ENCODE data around the gene SHC3. TPM values are rescaled to one million over a fixed set of nuclear protein-coding genes. Genes with fewer than 3 reads are reported as not detected.

Gene SHC3
- polyA plus RNA-seq, 1 donor from 2014 or later = 22.9 TPM

DNA sequence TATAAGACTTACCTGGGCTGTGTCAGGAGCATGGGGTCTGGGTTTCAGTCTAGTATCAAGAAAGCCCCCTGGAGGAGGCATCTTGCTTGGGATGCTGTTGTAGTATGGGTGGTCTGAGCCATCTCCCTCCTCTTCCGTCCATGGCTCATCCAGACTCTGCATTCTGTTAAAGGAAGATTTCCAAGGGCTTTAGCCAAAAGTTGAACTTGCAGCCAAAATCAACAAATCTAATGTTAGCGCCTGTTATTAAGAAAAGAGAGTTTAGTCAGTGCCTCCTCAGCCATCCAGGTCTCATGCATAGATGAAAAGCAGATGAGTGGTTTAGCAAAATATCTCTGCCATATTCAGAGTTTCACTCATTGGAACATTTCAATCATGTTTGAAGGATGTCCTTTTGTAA, 131.8 kb downstream of the SHC3 start:
- no peak overlapping the region for H3K9ac ChIP-seq (ENCODE audit: low read length)
- no peaks in the 10 kb centered on the region for H3F3A ChIP-seq (ENCODE audit: insufficient read depth, low read length, poor library complexity, severe bottlenecking)
- TF ChIP-seq REST (IDR thresholded peaks at IDR 0.05; ENCODE audit: borderline replicate concordance) (no peak), EZH2 (IDR thresholded peaks at IDR 0.05; ENCODE audit: borderline replicate concordance, insufficient read depth, low read length, poor library complexity, severe bottlenecking) (no peak), TAF1 (IDR thresholded peaks at IDR 0.05; ENCODE audit: low read depth) (no peak)
- no peaks in the 10 kb centered on the region for H3K79me2 ChIP-seq (replicated peaks; ENCODE audit: insufficient read depth, low read length)
- H3K36me3 ChIP-seq (ENCODE audit: insufficient read depth, low read length) = peaks cover 6% of the 10 kb centered on the region
- H3K27me3 ChIP-seq (ENCODE audit: insufficient read depth, low read depth, low read length) = no peaks in the 10 kb centered on the region
- H3K4me3 ChIP-seq (ENCODE audit: low read length) = no peak overlapping the region
- H3K27ac ChIP-seq (ENCODE audit: low read length) = no peak overlapping the region
- H4K20me1 ChIP-seq (ENCODE audit: insufficient read depth) = no peaks in the 10 kb centered on the region
- H3K9me2 ChIP-seq (ENCODE audit: insufficient read depth, low read length) = no peaks in the 10 kb centered on the region
- no peak overlapping the region for H3K4me2 ChIP-seq (ENCODE audit: low read length)
- H3K9me3 ChIP-seq (ENCODE audit: low read length) = no peaks in the 10 kb centered on the region
- H2AFZ ChIP-seq (ENCODE audit: low read depth, low read length) = no peak overlapping the region

- no peak overlapping the region for H3K27ac ChIP-seq (ENCODE audit: low read length)
- no peaks in the 10 kb centered on the region for H3K9me3 ChIP-seq (ENCODE audit: low read length)
- TF ChIP-seq MXI1 (conservative IDR thresholded peaks at IDR 0.05; ENCODE audit: poor library complexity, severe bottlenecking) = no peak
- TF ChIP-seq EP300 (conservative IDR thresholded peaks at IDR 0.05; ENCODE audit: poor library complexity, severe bottlenecking) = no peak
- no peak for TF ChIP-seq CTCF (IDR thresholded peaks at IDR 0.05; ENCODE audit: poor library complexity, severe bottlenecking)
- TF ChIP-seq TAF1 (IDR thresholded peaks at IDR 0.05; ENCODE audit: low read depth) = no peak
- no peak for TF ChIP-seq SMC3 (conservative IDR thresholded peaks at IDR 0.05; ENCODE audit: poor library complexity)
- no peak for TF ChIP-seq RAD21 (conservative IDR thresholded peaks at IDR 0.05)
- TF ChIP-seq EZH2 (IDR thresholded peaks at IDR 0.05; ENCODE audit: borderline replicate concordance, insufficient read depth, low read length, poor library complexity, severe bottlenecking) = no peak
- no peak for TF ChIP-seq REST (IDR thresholded peaks at IDR 0.05; ENCODE audit: borderline replicate concordance)
- TF ChIP-seq POLR2AphosphoS5 (IDR thresholded peaks at IDR 0.05) = no peak
- no peaks in the 10 kb centered on the region for H3F3A ChIP-seq (ENCODE audit: insufficient read depth, low read length, poor library complexity, severe bottlenecking)
- H3K4me3 ChIP-seq (ENCODE audit: low read length) = no peak overlapping the region
- H3K36me3 ChIP-seq (ENCODE audit: insufficient read depth, low read length) = peaks cover 6% of the 10 kb centered on the region
- no peak overlapping the region for H3K9ac ChIP-seq (ENCODE audit: low read length)
- no peaks in the 10 kb centered on the region for H3K79me2 ChIP-seq (replicated peaks; ENCODE audit: insufficient read depth, low read length)
- no peaks in the 10 kb centered on the region for H4K20me1 ChIP-seq (ENCODE audit: insufficient read depth)
- no peaks in the 10 kb centered on the region for H3K9me2 ChIP-seq (ENCODE audit: insufficient read depth, low read length)
- H3K27me3 ChIP-seq (ENCODE audit: insufficient read depth, low read depth, low read length) = no peaks in the 10 kb centered on the region
- no peak overlapping the region for H3K4me2 ChIP-seq (ENCODE audit: low read length)
- H2AFZ ChIP-seq (ENCODE audit: low read depth, low read length) = no peak overlapping the region
These were observed 133.7 kb downstream of the SHC3 start for GRCh38 chr9:89044881-89045280.

Measured in neural cell (in vitro differentiated cells).